ENCODE data around the gene WWOX. TPM values are rescaled to one million over a fixed set of nuclear protein-coding genes. Genes with fewer than 3 reads are reported as not detected.

WWOX gene
- total RNA-seq, 1 donor from 2014 or later, result 19.2 TPM

DNA sequence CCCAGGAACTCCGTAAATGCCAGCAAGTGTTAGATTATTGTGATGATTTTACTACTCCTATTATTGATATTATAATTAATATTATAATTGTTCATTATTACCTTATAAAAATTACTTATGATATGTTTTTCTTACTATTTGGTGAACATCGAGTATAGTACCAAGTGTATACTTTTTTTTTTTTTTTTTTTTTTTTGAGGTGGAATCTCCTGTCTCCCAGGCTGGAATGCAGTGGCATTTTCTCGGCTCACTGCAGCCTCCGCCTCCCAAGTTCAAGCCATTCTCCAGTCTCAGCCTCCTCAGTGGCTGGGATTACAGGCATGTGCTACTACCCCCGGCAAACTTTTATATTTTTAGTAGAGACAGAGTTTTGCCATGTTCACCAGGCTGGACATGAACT, 347.0 kb downstream of the WWOX start:
- intact Hi-C loops (cut with DNase I), result no loop called here
- DNase-seq (no peak), ATAC-seq (no peak)
- no peak for TF ChIP-seq CTCF (IDR thresholded peaks at IDR 0.05)
- Histone ChIP-seq H3K27me3 (ENCODE audit: low read depth) (no peaks in the 10 kb centered on the region), H3K27ac (no peak overlapping the region), H3K36me3 (no peaks in the 10 kb centered on the region), H3K4me1 (no peaks in the 10 kb centered on the region), H3K4me3 (no peak overlapping the region), H3K9me3 (no peaks in the 10 kb centered on the region)

- Histone ChIP-seq H3K36me3 (no peaks in the 10 kb centered on the region), H3K4me1 (no peaks in the 10 kb centered on the region), H3K27me3 (ENCODE audit: low read depth) (no peaks in the 10 kb centered on the region), H3K9me3 (no peaks in the 10 kb centered on the region), H3K4me3 (no peak overlapping the region), H3K27ac (no peak overlapping the region)
- DNase-seq (no peak), ATAC-seq (no peak)
- no peak for TF ChIP-seq CTCF (IDR thresholded peaks at IDR 0.05)
- intact Hi-C loops (cut with DNase I), result no loop called here
These were observed 347.6 kb downstream of the WWOX start for GRCh38 chr16:78446992-78447563.

- intact Hi-C loops (cut with DNase I), result no loop called here
- TF ChIP-seq CTCF (IDR thresholded peaks at IDR 0.05), result no peak
These were observed 349.3 kb downstream of the WWOX start for GRCh38 chr16:78448658-78449271.

GRCh38 chr16:78450255-78450654, 350.8 kb downstream of the WWOX start:
- no peak overlapping the region for H3K27ac ChIP-seq
- ATAC-seq, result no peak
- H3K36me3 ChIP-seq, result no peaks in the 10 kb centered on the region
- H3K27me3 ChIP-seq (ENCODE audit: low read depth), result no peaks in the 10 kb centered on the region
- no peak for DNase-seq
- no peak for TF ChIP-seq CTCF (IDR thresholded peaks at IDR 0.05)
- no peaks in the 10 kb centered on the region for H3K4me1 ChIP-seq
- H3K9me3 ChIP-seq, result no peaks in the 10 kb centered on the region
- no peak overlapping the region for H3K4me3 ChIP-seq
- intact Hi-C loops (cut with DNase I), result no loop called here

More at GRCh38 chr16:78448658-78449271, 349.3 kb downstream of the WWOX start:
- H3K9me3 ChIP-seq, result no peaks in the 10 kb centered on the region
- H3K27ac ChIP-seq, result no peak overlapping the region
- H3K4me1 ChIP-seq, result no peaks in the 10 kb centered on the region
- no peak for DNase-seq
- no peak for ATAC-seq
- H3K27me3 ChIP-seq (ENCODE audit: low read depth), result no peaks in the 10 kb centered on the region
- no peak overlapping the region for H3K4me3 ChIP-seq
- no peaks in the 10 kb centered on the region for H3K36me3 ChIP-seq

GRCh38 chr16:78452025-78452555, 352.6 kb downstream of the WWOX start:
- Histone ChIP-seq H3K9me3 (no peaks in the 10 kb centered on the region), H3K27me3 (ENCODE audit: low read depth) (no peaks in the 10 kb centered on the region), H3K27ac (no peak overlapping the region), H3K36me3 (no peaks in the 10 kb centered on the region), H3K4me1 (no peaks in the 10 kb centered on the region), H3K4me3 (no peak overlapping the region)
- no peak for ATAC-seq
- TF ChIP-seq CTCF (IDR thresholded peaks at IDR 0.05), result no peak
- intact Hi-C loops (cut with DNase I), result no loop called here
- DNase-seq, result no peak

All from lower lobe of right lung (tissue), 2 donors.